HG02798 (cell line): Measurements from ENCODE around the gene CORT.
"Not testable (repeated sequence)": the region's sequence is repeated elsewhere in the genome, so short reads cannot be mapped to it uniquely, and the experiment has no call there.

Experiments
- ATAC-seq: cut with Tn5 transposase; IDR thresholded peaks from one replicate; pipeline ENCODE4 v1.9.1; 2021; ENCODE audit warnings: mild to moderate bottlenecking; ENCODE audit not compliant: unreplicated experiment, poor library complexity

The CORT gene

GRCh38 chr1:10449751-10450150 is at the start of gene CORT:
TSS of gene CORT (plus strand) at chr1:10450031. CDS start at chr1:10450224, 193 bp downstream.
- no peak for ATAC-seq

GRCh38 chr1:10401281-10401680 is 48.5 kb upstream of the CORT start:
- ATAC-seq, result no peak

GRCh38 chr1:10402729-10403274 is 47.0 kb upstream of the CORT start:
- ATAC-seq, result no peak

GRCh38 chr1:10407201-10407600 is 42.6 kb upstream of the CORT start:
- no peak for ATAC-seq

- ATAC-seq, result no peak
Observed at GRCh38 chr1:10415211-10415930, 34.5 kb upstream of the CORT start.

GRCh38 chr1:10415967-10416366 is 33.9 kb upstream of the CORT start:
- ATAC-seq, result not testable (repeated sequence)

DNA sequence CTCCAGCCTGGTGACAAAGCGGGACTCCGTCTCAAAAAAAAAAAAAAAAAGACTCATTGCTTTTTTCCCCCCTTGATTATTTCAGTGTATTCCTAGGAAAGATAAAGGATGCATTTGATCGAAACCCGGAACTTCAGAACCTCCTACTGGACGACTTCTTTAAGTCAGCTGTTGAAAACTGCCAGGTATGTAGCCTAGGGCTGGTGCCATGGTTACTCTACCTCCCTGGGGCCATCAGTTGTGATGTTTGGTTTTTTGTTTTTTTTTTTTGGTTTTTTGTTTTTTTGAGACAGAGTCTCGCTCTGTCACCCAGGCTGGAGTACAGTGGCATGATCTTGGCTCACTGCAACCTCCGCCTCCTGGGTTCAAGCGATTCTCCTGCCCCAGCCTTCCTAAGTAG is 31.1 kb upstream of the CORT start:
- ATAC-seq, result not testable (repeated sequence)

DNA sequence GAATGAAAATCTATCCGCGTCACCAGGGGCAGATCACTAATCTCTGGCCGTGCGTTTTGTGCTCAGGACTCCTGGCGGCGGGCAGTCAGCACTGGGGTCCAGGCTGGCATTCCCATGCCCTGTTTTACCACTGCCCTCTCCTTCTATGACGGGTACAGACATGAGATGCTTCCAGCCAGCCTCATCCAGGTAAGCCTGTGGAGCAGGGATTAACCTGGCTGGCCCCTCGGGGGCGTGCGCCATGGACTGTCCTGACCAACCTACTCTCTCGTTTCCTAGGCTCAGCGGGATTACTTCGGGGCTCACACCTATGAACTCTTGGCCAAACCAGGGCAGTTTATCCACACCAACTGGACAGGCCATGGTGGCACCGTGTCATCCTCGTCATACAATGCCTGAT is 30.5 kb upstream of the CORT start:
- no peak for ATAC-seq

GRCh38 chr1:10421637-10422036 is 28.2 kb upstream of the CORT start:
- ATAC-seq, result no peak

DNA sequence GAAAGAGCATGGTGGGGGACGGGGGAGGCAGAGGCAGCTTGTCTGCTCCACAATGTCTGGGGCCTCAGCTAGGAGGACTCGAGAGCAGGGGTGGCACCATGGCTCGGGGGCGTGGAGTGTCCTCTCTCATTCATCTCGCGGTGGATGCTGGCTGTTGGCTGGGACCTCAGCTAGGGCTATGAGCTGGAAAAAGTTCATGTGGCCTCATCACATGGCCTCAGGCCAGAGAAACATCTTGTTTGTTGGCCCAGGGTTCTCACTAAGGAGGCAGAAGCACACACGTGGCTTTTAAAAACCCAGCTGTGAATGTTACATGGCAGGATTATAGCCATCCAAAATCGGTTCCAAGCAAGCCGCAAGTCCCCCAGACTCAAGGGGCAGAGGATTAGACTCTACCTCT is 25.8 kb upstream of the CORT start:
- ATAC-seq, result no peak

- no peak for ATAC-seq
Observed at GRCh38 chr1:10424651-10425050, 25.2 kb upstream of the CORT start.

DNA sequence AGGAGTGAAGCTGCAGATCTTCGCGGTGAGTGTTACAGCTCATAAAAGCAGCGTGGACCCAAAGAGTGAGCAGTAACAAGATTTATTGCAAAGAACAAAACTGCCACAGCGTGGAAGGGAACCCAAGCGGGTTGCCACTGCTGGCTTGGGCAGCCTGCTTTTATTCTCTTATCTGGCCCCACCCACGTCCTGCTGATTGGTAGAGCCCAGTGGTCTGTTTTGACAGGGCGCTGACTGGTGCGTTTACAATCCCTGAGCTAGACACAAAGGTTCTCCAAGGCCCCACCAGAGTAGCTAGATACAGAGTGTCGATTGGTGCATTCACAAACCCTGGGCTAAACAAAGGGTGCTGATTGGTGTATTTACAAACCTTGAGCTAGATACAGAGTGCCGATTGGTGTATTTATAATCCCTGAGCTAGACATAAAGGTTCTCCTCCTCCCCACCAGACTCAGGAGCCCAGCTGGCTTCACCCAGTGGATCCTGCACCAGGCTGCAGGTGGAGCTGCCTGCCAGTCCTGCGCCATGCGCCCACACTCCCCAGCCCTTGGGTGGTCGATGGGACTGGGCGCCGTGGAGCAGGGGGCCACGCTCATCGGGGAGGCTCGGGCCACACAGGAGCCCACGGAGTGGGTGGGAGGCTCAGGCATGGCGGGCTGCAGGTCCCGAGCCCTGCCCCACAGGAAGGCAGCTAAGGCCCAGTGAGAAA is 23.9 kb upstream of the CORT start:
- not testable (repeated sequence) for ATAC-seq

DNA sequence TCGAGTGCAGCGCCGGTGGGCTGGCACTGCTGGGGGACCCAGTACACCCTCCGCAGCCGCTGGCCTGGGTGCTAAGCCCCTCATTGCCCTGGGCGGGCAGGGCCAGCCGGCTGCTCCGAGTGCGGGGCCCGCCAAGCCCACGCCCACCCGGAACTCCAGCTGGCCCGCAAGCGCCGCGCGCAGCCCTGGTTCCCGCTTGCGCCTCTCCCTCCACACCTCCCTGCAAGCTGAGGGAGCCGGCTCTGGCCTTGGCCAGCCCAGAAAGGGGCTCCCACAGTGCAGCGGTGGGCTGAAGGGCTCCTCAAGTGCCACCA is 23.3 kb upstream of the CORT start:
- ATAC-seq, result not testable (repeated sequence)

GRCh38 chr1:10428984-10429383 is 20.8 kb upstream of the CORT start:
- no peak for ATAC-seq

- no peak for ATAC-seq
Observed at GRCh38 chr1:10429868-10430215, 20.0 kb upstream of the CORT start.

DNA sequence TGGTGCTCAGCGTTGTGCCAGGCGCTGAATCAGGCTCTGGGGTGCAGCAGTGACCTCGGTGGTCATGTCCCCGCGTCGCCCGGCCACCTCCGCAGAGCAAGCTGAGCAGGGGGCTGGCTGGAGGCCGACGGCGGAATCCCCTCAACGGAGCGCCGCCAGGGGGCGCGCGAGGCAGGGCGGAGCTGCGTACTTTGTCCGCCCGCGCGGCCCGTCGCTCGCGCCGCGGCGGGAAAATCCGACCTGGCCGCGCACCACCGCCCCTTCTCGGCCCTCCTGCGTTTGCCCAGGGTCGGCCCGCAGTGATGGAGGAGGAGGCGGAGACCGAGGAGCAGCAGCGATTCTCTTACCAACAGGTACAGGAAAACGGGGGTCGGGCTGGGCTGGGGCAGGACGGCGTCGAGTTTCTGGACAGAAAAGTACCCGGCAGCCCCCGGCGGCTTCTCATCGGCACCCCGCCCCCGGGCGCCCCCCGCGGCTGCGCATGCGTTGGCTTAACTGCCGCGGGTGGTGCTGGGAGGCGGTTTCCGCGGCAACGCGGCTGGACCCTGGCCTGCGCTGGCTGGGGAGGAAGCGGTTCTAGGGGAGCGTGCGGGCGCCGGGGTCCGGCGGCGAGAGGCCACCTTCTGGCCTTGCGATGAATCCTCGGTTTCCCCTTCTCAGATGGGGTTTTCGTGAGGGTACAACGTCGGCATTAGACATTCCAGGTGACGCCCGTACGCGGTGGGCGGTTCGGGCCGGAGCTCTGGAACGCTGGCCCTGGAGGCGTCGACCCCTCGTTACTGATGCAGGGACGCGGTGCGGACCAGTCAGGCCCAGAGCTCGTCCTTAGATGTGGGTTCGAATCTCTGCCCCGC is 19.4 kb upstream of the CORT start, which contains the start of gene CENPS:
Gene CENPS, plus strand, starts transcription at position 218 of the 854 bp plus-strand sequence. Its CDS starts 85 bp downstream, at position 303.
- ATAC-seq, result peak; percentile 89

DNA sequence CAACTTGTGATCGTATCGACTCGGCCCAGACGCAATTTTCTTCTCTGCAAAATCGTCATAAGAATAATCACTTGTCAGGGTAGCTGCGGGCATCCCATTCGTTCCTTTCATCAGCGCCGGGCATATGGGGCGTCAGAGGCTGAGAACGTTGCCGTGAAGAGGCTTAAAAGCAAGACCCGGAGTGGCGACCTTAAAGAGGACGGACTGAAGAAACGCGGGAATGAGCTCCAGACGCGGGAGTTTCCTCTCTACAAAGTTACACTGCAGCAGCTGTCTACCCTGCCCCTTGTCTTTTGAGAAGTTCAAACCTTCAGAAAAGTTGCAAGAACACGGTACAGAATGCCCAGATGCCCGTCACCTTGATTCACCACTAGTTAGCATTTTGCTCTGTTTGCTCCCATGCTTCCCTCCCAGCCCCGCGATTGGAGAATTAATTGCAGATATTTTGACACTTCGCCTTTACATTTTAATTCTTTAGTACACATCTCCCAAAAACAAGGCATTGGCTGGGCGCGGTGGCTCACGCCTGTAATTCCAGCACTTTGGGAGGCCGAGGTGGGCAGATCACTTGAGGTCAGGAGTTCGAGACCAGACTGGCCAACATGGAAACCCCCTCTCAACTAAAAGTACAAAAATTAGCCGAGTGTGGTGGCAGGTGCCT is 18.6 kb upstream of the CORT start:
- ATAC-seq, result no peak

- no peak for ATAC-seq
Observed at GRCh38 chr1:10432910-10433700, 16.7 kb upstream of the CORT start.

GRCh38 chr1:10433790-10434189 is 16.0 kb upstream of the CORT start:
- ATAC-seq, result no peak

- no peak for ATAC-seq
Observed at GRCh38 chr1:10434590-10434989, 15.2 kb upstream of the CORT start.
